Activated gamma-delta T cell treated with Interleukin-2 at 50 U/mL for 16 hours (primary cell): Measurements from ENCODE around the gene SAA2.
"Not testable (repeated sequence)": the region's sequence is repeated elsewhere in the genome, so short reads cannot be mapped to it uniquely, and the experiment has no call there.

Source experiments
- DNase-seq: peaks from one replicate; pipeline ENCODE4 v3.0.0-alpha.2; 2020

The SAA2 gene

DNA sequence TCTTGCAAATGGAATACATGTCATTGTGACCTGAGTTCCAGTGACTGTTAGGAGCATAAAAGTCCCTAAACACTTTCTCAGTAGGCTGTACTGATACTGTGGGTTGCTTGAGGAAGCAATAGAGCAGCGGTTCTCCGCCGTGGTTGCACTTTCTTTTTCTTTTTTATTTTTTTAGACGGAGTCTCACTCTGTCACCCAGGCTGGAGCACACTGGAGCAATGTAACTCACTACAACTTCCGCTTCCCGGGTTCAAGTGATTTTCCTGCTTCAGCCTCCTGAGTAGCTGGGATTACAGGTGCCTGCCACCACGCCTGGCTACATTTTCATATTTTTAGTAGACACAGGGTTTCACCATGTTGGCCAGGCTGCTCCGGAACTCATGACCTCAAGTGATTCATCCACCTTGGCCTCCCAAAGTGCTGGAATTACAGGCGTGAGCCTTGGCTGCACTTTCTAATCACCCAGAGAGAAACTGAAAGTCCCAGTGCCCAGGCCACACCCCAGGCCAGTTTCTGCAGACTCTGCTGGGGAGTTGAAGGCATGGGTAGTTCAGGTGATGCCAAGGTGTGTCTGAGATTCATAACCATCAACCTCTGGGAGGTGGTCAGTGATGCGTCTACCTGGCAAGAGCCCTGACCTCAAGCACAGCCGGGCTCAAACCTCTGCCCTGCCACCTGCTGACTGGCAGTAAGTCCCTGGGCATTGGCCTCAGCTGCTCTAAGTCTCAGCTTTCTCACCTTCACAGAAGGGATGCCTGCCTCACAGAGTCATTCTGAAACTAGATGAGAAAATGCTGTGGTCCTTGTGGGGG is 1.9 kb downstream of the SAA2 start:
- DNase-seq = not testable (repeated sequence)

DNA sequence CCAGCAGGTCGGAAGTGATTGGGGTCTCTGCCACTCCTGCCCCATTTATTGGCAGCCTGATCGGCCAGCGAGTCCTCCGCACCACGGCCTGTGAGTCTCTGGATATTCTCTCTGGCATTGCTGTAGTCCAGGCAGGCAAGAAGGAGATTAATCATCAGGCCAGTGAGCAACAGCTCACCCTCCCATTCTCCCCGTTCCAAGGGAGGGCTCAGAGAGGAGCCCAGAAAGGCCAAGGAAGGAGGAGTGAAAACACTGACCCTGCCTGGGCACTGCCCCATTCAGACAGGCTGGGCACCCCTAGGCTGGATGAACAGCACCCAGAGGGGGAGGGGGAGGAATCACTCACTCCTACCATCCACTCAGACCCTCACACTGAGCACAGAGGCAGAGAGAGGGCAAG is 3.1 kb downstream of the SAA2 start:
- DNase-seq = no peak

DNA sequence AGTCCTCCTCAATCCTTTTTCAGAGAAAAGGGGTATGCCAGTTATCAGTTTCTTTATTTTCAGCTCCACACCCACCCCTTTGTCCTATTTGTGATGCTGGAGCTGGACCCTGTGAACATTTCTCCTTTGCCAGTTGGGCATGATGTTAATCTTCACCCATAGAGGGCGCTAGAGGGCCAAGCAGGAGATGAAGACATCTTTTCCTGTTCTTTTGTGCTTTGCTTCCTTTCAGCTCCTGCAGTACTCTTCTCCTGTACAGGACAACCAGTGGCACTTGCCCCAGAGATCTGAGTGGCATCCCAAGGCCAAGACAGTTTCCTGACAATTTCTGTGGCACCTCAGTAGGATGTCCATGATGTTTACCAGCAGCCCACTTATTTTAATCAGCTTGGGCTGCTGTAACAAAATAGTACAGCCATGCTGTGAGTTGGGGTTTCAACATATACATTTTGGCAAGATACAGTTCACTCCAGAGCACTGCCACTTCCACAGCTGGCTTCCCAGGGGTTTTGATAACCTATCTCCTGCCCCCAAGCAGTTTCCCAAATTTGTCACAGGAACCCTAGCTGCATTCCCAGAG is 4.6 kb downstream of the SAA2 start:
- peak; percentile 59 for DNase-seq

- DNase-seq = no peak
Observed at GRCh38 chr11:18239655-18240054, 8.8 kb downstream of the SAA2 start.

DNA sequence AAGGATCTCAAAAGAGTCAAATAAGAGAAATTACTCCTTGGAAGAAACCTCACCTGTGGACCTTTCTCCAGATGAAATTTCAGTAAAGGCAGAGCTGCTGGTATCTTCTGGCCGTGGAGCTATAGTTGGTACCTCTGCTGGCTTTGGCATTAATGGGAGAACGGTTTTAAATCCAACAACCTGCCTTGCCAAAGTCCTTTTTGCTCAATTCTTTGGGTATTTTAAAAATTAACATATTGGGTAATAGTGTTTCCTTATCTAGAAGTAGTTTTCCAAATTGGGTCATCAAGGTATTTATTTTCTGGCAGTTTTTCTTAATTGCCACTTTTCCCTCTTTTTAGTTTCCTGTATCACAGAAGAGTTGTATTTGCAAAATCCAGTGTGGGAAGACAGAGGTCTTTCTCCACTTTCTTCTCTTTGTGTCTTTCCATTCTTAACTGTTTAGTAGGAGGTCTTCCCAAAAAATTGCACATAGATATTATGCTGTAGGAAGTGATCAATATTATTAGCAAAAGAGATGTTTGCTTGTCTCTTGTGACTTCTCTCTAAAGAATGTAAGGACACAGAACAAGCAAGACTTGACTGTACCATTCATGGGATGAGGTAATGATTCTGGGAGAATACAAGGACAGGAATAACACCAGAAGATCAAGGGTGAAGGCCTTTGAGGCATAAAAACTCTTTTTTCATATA is 11.7 kb downstream of the SAA2 start, which contains the start of gene SAA4:
Gene SAA4 (minus strand): TSS at position 139 of the 693 bp plus-strand sequence. CDS start 876 bp downstream, outside the sequence.
- no peak for DNase-seq

DNA sequence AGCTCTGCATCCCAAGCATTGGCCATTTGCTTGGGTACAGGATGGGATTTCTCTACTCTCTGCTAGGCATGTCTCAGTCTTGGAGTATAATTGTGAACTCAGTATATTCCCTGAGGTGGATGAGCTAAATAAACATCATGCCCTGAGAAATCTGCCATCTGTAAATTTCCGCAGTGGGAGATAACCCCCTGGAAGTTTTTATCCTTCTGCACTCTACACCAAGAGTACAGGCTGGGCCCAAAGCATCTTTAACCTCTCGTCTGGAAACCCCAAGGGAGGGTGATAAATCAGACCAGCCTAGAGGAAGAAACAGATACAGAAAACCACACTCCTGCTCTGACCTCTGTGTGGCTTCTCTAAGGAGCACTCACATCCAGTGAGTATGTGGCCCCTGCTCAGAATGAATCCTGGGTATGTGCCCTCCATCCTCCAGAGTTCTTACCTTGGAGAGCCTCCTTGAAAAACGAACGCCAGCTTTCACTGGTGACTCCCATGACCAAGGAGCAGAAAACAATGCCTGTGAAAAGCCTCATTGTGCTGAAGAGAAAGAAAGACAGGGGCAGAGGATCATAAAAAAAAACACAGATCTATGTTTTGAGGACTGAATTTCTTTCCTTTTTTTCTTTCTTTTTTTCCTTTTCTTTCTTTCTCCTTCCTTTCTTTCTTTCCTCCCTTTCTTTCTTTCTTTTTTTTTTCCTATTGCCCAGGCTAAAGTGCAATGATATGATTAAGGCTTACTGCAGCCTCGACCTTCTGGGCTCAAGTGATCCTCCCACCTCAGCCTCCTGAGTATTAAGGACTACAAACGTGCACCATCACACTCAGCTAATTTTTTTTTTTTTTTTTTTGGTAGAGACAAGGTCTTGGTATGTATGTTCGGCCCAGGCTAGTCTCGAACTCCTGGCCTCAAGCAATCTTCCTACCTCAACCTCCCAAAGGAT is 12.8 kb downstream of the SAA2 start:
- DNase-seq = no peak

DNA sequence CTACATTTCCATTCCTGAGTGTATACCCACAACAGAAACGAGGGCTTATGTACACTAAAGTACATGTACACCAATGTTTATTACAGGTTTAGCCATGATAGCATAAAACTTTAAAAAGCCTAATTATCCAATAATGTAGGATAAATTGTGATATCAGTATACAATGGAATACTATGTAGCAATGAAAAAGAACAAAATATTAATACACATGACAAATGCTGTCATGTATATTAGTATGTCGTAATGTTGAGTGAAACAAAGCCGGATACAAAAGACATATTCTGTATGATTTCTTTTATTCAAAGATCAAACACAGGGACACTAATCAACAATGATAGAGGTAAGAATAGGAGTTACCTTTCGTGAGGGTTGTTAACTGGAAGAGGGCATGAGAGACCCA is 14.6 kb downstream of the SAA2 start:
- no peak for DNase-seq

- DNase-seq = no peak
Observed at GRCh38 chr11:18230859-18231258, 17.6 kb downstream of the SAA2 start.

DNA sequence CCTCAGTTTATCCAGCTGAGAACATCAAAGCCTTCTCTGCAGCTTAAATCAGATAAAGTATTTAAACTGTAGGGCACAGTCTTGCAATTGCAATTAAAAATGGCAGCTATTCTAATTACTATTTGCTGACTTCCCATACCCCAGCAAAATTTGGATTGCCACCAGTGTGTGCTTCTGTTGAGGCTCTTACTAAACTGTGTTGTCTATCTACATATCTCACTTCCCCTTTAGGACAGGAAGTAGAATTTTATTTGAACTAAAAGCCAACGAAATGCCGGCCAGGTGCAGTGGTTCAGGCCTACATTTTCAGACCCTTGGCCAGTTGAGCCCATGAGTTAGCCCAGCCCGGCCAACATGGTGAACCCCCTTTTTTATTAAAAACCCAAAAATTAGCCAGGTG is 19.0 kb downstream of the SAA2 start:
- no peak for DNase-seq

DNA sequence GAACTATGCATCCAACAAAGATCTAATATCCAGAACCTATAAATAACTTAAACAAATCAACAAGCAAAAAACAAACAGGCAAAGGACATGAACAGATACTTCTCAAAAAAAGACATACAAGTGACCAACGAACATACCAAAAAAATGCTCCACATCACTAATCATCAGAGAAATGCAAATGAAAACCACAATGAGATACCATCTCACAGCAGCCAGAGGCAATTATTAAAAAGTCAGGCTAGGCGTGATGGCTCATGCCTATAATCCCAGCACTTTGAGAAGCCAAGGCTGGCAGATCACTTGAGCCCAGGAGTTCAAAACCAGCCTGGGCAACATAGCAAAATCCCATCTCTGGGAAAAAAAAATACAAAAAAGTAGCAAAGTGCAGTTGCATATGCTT is 22.6 kb downstream of the SAA2 start:
- DNase-seq = no peak

- DNase-seq = no peak
Observed at GRCh38 chr11:18223591-18224387, 24.7 kb downstream of the SAA2 start.

DNA sequence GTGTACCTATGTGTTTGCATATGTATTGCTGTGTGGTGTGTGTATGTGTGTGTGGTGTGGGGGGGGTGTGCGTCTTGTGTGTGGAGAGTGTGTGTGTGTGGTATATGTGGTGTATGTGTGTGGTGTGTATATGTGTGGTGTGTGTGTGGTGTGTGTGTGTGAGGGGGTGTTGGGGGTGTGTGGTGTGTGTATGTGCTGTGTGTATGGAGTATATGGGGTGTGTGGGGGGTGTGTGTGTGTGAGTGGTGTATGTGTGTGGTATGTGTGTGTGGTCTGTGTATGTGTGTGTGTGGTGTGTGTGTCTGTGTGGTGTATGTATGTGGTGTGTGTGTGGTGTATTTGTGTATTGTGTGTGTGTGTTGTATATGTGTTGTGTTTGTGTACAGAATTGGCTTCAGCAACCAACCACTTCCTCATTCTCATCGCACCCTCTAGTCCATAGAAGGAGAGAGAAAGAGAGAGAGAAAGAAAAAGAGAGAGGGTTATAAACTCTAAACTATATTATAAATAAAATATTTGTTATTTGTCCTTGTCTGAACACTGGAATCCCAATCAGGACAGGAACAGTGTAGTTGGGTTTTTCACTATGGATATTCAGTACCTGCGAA is 25.6 kb downstream of the SAA2 start:
- no peak for DNase-seq

DNA sequence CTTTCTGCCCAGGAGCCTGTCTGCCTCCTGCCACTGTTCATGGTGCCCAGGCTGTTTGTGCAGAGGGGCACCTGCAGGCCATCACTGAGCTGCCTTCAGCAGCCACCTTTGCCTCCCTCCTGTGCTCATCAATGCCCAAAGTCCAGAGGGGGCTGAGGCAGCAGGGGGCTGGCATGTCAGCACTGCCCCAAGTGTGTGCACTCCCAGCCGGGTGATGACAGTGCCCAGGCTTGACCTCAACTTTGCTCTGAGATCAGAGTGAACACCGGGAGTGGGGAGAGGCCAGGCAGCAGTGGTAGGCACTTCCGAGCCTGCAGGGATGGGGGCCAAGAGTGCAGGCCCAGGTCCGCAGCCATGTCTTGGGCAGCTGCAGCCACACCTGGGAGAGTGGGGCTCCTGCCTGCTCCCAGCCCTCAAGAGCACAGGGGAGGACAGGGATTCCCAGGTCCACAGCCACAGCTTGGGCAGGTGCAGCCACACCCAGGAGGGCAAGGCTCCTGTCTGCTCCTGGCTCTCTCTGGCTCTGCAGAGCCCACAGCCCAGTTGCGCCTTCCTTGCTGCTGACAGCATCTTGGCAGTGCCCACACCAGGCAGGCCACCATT is 27.1 kb downstream of the SAA2 start:
- no peak for DNase-seq

DNA sequence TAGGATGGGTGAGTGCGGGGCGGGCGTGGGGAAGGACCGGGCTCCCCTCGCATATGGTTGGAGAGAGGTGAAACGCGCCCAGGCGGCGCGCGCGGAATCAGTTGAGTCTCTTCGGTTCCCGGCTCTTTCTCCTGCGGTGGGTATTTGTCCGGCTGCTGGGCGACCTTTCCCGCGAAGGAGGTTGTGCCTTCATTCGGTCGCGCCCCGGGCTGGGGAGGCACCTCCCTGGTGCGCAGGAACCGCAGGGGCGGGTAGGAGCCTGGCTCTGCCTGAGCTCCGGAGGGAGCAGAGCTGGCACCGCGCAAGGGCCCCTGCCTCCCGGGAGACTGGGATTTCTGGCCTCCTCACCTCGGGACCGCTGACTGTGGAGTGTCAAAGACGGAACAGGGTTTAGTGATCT is 39.4 kb downstream of the SAA2 start:
- DNase-seq = no peak

- no peak for DNase-seq
Observed at GRCh38 chr11:18204771-18205170, 43.7 kb downstream of the SAA2 start.

- DNase-seq = no peak
Observed at GRCh38 chr11:18204220-18204619, 44.2 kb downstream of the SAA2 start.

- no peak for DNase-seq
Observed at GRCh38 chr11:18203723-18204122, 44.7 kb downstream of the SAA2 start.

GRCh38 chr11:18197738-18198137 is 50.7 kb downstream of the SAA2 start:
- DNase-seq = not testable (repeated sequence)

DNA sequence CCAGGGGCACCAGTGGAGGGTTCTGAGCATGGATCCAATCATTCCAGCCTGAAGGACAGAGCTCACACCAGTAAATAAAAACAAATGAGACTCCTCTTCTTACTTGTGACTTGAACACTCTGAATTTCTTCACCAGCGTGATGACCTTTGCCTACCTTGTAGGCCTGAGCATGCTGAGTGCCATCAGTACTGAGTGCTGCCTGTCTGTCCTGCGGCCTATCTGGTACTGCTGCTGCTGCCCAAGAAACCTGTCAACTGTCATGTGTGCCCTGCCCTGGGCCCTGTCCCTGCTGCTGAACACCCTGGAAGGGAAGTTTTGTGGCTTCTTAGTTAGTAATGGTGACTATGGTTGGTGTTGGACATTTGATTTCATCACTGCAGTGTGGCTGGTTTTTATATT is 51.9 kb downstream of the SAA2 start:
- DNase-seq = no peak
